ENCODE measurements around the gene ADGRV1. TPM values are rescaled to one million over a fixed set of nuclear protein-coding genes. Genes with fewer than 3 reads are reported as not detected.
"Not testable (repeated sequence)": the region's sequence is repeated elsewhere in the genome, so short reads cannot be mapped to it uniquely, and the experiment has no call there.

Gene ADGRV1
- total and polyA plus RNA-seq, 12 donors: 0.03 to 1.4 (median 0.44) TPM; not detected in 6

DNA sequence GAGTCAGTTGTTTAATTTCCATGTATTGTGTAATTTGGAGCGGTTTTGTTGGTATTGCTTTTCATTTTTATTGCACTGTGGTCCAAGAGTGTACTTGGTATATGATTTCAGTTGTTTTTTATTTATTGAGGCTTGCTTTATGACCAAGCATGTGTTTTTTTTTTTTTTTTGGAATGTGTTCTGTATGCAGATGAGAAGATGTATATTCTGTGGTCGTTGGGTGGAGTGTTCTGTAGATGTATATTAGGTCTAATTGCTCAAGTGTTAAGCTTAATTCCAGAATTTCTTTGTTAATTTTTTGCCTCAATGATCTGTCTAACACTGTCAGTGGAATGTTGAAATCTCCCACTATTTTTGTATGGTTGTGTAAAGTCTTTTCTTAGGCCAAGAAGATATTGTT is 23.4 kb downstream of the ADGRV1 start:
- H3K9me3 ChIP-seq: peaks cover 0 to 20% (median 0%) of the 10 kb centered on the region in 11 donors
- H3K4me1 ChIP-seq: no peaks in the 10 kb centered on the region
- intact Hi-C loops (cut with DNase I): no loop called here
- H3K27ac ChIP-seq: no peak overlapping the region
- no peak for DNase-seq
- 73 to 75% methylated on average over 2 of the region's 2 CpGs for WGBS, 2 donors
- H3K27me3 ChIP-seq: peaks cover 0 to 5% (median 0%) of the 10 kb centered on the region in 7 donors
- ATAC-seq: no peak
- no peak overlapping the region for H3K4me3 ChIP-seq
- no peaks in the 10 kb centered on the region for H3K36me3 ChIP-seq
- TF ChIP-seq, protein P1, sequence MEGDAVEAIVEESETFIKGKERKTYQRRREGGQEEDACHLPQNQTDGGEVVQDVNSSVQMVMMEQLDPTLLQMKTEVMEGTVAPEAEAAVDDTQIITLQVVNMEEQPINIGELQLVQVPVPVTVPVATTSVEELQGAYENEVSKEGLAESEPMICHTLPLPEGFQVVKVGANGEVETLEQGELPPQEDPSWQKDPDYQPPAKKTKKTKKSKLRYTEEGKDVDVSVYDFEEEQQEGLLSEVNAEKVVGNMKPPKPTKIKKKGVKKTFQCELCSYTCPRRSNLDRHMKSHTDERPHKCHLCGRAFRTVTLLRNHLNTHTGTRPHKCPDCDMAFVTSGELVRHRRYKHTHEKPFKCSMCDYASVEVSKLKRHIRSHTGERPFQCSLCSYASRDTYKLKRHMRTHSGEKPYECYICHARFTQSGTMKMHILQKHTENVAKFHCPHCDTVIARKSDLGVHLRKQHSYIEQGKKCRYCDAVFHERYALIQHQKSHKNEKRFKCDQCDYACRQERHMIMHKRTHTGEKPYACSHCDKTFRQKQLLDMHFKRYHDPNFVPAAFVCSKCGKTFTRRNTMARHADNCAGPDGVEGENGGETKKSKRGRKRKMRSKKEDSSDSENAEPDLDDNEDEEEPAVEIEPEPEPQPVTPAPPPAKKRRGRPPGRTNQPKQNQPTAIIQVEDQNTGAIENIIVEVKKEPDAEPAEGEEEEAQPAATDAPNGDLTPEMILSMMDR (IDR thresholded peaks at IDR 0.05): no peak

GRCh38 chr5:90585337-90585986 is 26.9 kb downstream of the ADGRV1 start:
- H3K27me3 ChIP-seq: peaks cover 0 to 20% (median 0%) of the 10 kb centered on the region in 7 donors
- no peaks in the 10 kb centered on the region for H3K4me1 ChIP-seq
- H3K4me3 ChIP-seq: no peak overlapping the region
- H3K9me3 ChIP-seq: peaks cover 0 to 2% (median 0%) of the 10 kb centered on the region in 11 donors
- 77 to 80% methylated on average over 7 of the region's 7 CpGs for WGBS, 2 donors
- no peak overlapping the region for H3K27ac ChIP-seq
- no peak for ATAC-seq
- intact Hi-C loops (cut with DNase I): no loop called here
- DNase-seq: no peak
- TF ChIP-seq, protein P1 (IDR thresholded peaks at IDR 0.05): no peak
- H3K36me3 ChIP-seq: no peaks in the 10 kb centered on the region

- no peaks in the 10 kb centered on the region for H3K36me3 ChIP-seq
- no peak for ATAC-seq
- H3K4me1 ChIP-seq: no peaks in the 10 kb centered on the region
- no peaks in the 10 kb centered on the region for H3K9me3 ChIP-seq
- no peak for DNase-seq
- 81 to 84% methylated on average over 2 of the region's 2 CpGs for WGBS, 2 donors
- intact Hi-C loops (cut with DNase I): no loop called here
- H3K27ac ChIP-seq: no peak overlapping the region
- peaks cover 0 to 23% (median 0%) of the 10 kb centered on the region in 7 donors for H3K27me3 ChIP-seq
- TF ChIP-seq, protein P1 (IDR thresholded peaks at IDR 0.05): no peak
- H3K4me3 ChIP-seq: no peak overlapping the region
Observed at GRCh38 chr5:90586469-90586868, 27.9 kb downstream of the ADGRV1 start.

DNA sequence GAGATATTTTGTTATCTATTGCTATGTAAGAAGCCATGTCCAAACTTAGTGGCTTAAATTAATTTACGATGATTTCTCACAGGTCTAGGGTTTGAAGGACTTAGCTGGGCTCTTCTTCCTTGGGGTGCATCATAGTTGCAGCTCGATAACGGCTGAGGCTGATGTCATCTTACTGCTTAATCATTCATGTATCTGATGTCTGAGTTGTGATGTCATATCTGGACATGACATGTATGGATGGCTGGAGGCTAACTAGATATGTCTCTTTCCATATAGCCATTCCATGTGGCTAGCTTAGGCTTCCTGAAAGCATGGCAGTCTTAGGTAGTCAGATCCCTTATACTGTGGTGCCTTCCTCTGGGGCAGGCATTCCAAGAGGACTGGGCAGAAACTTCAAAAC is 31.6 kb downstream of the ADGRV1 start:
- H3K27me3 ChIP-seq: peaks cover 0 to 23% (median 0%) of the 10 kb centered on the region in 7 donors
- ATAC-seq (no peak), DNase-seq (no peak)
- no peaks in the 10 kb centered on the region for H3K36me3 ChIP-seq
- WGBS, 2 donors: 91 to 94% methylated on average over 3 of the region's 3 CpGs
- no peak overlapping the region for H3K4me3 ChIP-seq
- intact Hi-C loops (cut with DNase I): no loop called here
- H3K9me3 ChIP-seq: no peaks in the 10 kb centered on the region
- TF ChIP-seq, protein P1 (IDR thresholded peaks at IDR 0.05): no peak
- H3K4me1 ChIP-seq: no peaks in the 10 kb centered on the region
- no peak overlapping the region for H3K27ac ChIP-seq

DNA sequence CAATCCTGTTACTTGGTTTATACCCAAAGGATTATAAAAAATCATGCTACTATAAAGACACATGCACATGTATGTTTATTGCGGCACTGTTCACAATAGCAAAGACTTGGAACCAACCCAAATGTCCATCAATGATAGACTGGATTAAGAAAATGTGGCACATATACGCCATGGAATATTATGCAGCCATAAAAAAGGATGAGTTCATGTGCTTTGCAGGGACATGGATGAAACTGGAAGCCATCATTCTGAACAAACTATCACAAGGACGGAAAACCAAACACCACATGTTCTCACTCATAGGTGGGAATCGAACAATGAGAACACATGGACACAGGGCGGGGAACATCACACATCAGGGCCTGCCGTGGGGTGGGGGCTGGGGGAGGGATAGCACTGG is 34.5 kb downstream of the ADGRV1 start:
- ATAC-seq, DNase-seq: not testable (repeated sequence)
- WGBS, 2 donors: 90 to 91% methylated on average over 6 of the region's 6 CpGs

DNA sequence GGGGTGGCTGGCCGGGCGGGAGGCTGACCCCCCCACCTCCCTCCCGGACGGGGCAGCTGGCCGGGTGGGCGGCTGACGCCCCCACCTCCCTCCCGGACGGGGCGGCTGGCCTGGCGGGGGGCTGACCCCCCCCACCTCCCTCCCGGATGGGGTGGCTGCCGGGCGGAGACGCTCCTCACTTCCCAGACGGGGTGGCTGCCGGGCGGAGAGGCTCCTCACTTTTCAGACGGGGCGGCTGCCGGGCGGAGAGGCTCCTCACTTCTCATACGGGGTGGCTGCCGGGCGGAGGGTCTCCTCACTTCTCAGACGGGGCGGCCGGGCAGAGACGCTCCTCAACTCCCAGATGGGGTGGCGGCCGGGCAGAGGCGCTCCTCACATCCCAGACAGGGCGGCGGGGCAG is 37.2 kb downstream of the ADGRV1 start:
- DNase-seq; H3K4me3 ChIP-seq; ATAC-seq; H3K4me1 ChIP-seq; H3K27ac ChIP-seq; H3K9me3 ChIP-seq; intact Hi-C loops (cut with DNase I); H3K27me3 ChIP-seq; H3K36me3 ChIP-seq: not testable (repeated sequence)
- 93 to 98% methylated on average over 15 to 34 of the region's 34 CpGs for WGBS, 2 donors

More for the DNA sequence above, 34.5 kb downstream of the ADGRV1 start:
- H3K27ac ChIP-seq; H3K4me1 ChIP-seq; H3K4me3 ChIP-seq; H3K27me3 ChIP-seq; H3K9me3 ChIP-seq; intact Hi-C loops (cut with DNase I); H3K36me3 ChIP-seq: not testable (repeated sequence)

Measured in heart right ventricle (tissue), 16 donors.